K562 (cell line): ENCODE measurements around the gene GBF1. TPM values are rescaled to one million over a fixed set of nuclear protein-coding genes. Genes with fewer than 3 reads are reported as not detected.

Experiments used
- BRCA1 ChIP-seq, 2 experiments: fragments of 450-650 bp in 1 of 2; sonication (generic) in 1 of 2; formaldehyde crosslinking in 1 of 2; IDR thresholded peaks; 2 replicates each; pipeline versions ENCODE4 v1.5.0 to v1.6.1; 2017 to 2020; ENCODE audit warnings: mild to moderate bottlenecking in 1 of 2, missing genetic modification reagents in 1 of 2
- CBFB ChIP-seq: sonication (generic); formaldehyde crosslinking; IDR thresholded peaks from 2 replicates; pipeline ENCODE4 v1.4.0; 2020; ENCODE audit warnings: mild to moderate bottlenecking, missing genetic modification reagents
- DIDO1 ChIP-seq: fragments of 450-650 bp; IDR thresholded peaks from 2 replicates; pipeline ENCODE4 v1.6.1; 2016; ENCODE audit warnings: low read depth, missing biosample characterization, missing genetic modification characterization
- GABPB1 ChIP-seq: sonication (generic); formaldehyde crosslinking; IDR thresholded peaks from 2 replicates; pipeline ENCODE4 v1.8.0; 2022; ENCODE audit warnings: mild to moderate bottlenecking, missing genetic modification reagents
- ILF3 ChIP-seq: fragments of 450-650 bp; IDR thresholded peaks from 2 replicates; pipeline ENCODE4 v1.6.1; 2018; ENCODE audit warnings: antibody characterized with exemption, mild to moderate bottlenecking, moderate library complexity, borderline replicate concordance
- PHB ChIP-seq: fragments of 250-450 bp; sonication (Bioruptor Pico); IDR thresholded peaks from 2 replicates; pipeline ENCODE4 v1.5.0; 2021
- SRSF1 ChIP-seq: fragments of 200-400 bp; formaldehyde crosslinking; IDR thresholded peaks from 2 replicates; pipeline ENCODE4 v1.6.1; 2017; ENCODE audit warnings: mild to moderate bottlenecking, low read depth, low read length, moderate library complexity
- TOE1 ChIP-seq, 2 experiments: fragments of 450-650 bp in 1 of 2; sonication (generic) in 1 of 2; formaldehyde crosslinking in 1 of 2; IDR thresholded peaks; 2 replicates each; pipeline versions ENCODE4 v1.7.1 to v1.8.0; 2016 to 2022; ENCODE audit warnings: borderline replicate concordance in 2 of 2, mild to moderate bottlenecking in 2 of 2, antibody characterized with exemption in 1 of 2, inconsistent platforms in 1 of 2, low read depth in 1 of 2, missing genetic modification reagents in 1 of 2, moderate library complexity in 1 of 2
- ZNF263 ChIP-seq: sonication (generic); formaldehyde crosslinking; IDR thresholded peaks from 2 replicates; pipeline ENCODE4 v1.8.0; 2022; ENCODE audit warnings: mild to moderate bottlenecking, missing genetic modification reagents, borderline replicate concordance
- ZNF324 ChIP-seq: fragments of 250-450 bp; sonication (Bioruptor Pico); IDR thresholded peaks from 2 replicates; pipeline ENCODE4 v1.4.0; 2020; ENCODE audit warnings: mild to moderate bottlenecking
- ZNF444 ChIP-seq: fragments of 250-450 bp; sonication (Bioruptor Pico); IDR thresholded peaks from 2 replicates; pipeline ENCODE4 v1.4.0; 2020; ENCODE audit warnings: mild to moderate bottlenecking, moderate library complexity
- ZNF583 ChIP-seq: fragments of 250-450 bp; sonication (Bioruptor Pico); IDR thresholded peaks from 2 replicates; pipeline ENCODE4 v1.4.0; 2020
- polyA plus RNA-seq, 8 experiments: library from polyadenylated mRNA; depleted of rRNA in 4 of 8; stranded (reverse) in 5 of 8; unstranded in 3 of 8; fragments of >200 nt; fragmentation: Nextera tagmentation in 2 of 8; fragmentation: Illumina TruSeq in 1 of 8; extraction: Ambion mirVana in 2 of 8; extraction: Trizol in 1 of 8; gene quantifications; 2 replicates each; pipeline versions ENCODE4 v1.2.1 to v1.2.3, GENCODE V29; 2011 to 2014; ENCODE audit warnings: inconsistent platforms in 1 of 8, missing spikeins in 1 of 8
- total RNA-seq, 7 experiments: library from RNA; depleted of rRNA in 6 of 7; stranded (reverse); fragments of >200 nt in 6 of 7; fragmentation: Illumina TruSeq in 2 of 7; extraction: Trizol in 2 of 7; gene quantifications; 2 replicates each; pipeline versions ENCODE4 v1.2.1 to v1.2.3, GENCODE V29; 2011 to 2021; ENCODE audit warnings: low replicate concordance in 1 of 7
- TF ChIP-seq, protein P1 (sequence below): fragments of 250-450 bp; sonication (Bioruptor Pico); IDR thresholded peaks from 2 replicates; pipeline ENCODE4 v1.4.0; 2020; ENCODE audit warnings: mild to moderate bottlenecking
- TF ChIP-seq, protein P2 (sequence below): fragments of 250-450 bp; sonication (Bioruptor Pico); IDR thresholded peaks from 2 replicates; pipeline ENCODE4 v1.8.0; 2021; ENCODE audit warnings: borderline replicate concordance, mild to moderate bottlenecking, moderate library complexity; ENCODE audit not compliant: poor library complexity, severe bottlenecking
- TF ChIP-seq, protein P3 (sequence below): fragments of 450-650 bp; IDR thresholded peaks from 2 replicates; pipeline ENCODE4 v1.6.1; 2016; ENCODE audit warnings: antibody characterized with exemption
- TF ChIP-seq, protein P4 (sequence below): fragments of 250-450 bp; sonication (Bioruptor Pico); IDR thresholded peaks from 2 replicates; pipeline ENCODE4 v1.5.0; 2021; ENCODE audit warnings: mild to moderate bottlenecking, borderline replicate concordance
- TF ChIP-seq, protein P5 (sequence below): fragments of 450-650 bp; IDR thresholded peaks from 2 replicates; pipeline ENCODE4 v1.6.1; 2017; ENCODE audit warnings: antibody characterized with exemption

The GBF1 gene
- total and polyA plus RNA-seq, 9 of the 15 experiments (the other 6 are each of a cell fraction or from before 2014, with no cell fraction given), result 0.69 to 28.0 (median 10.3) TPM

DNA sequence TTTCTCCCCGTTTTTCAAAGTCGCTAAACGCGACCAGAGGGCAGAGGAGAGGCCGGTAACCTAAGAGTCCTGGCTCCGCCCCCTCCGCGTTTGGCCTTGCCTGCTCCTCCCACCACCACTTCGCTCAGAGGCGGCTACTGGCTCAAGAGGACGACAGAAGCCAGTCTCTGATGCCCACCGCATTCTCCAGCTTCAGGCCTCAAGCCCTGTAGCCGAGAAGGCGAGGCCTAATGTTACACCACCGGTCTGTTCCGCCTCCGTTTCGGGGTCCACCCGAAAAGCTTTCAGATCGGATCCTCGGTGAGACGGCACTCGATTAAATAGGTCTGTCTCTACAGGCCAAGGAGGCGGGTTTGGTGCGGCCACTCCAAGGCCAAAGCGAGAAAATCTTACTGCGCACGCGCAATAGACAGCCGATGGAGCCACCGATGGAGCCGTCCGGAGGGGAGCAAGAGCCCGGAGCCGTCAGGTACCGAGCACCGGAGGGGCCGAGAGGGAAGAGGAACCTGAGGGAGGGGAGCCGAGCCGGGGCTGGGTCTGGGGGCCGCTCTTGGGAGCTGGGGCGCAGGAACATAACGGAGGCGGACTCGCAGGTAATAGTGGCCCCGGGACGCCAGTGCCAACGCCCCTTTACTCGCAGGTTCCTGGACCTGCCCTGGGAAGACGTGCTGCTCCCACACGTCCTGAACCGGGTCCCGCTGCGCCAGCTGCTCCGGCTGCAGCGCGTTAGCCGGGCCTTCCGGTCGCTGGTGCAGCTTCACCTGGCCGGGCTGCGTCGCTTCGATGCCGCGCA is 175.6 kb downstream of the GBF1 start, which contains the start of gene FBXL15 (continued):
- TF ChIP-seq SRSF1 (no peak), ZNF444 (CRISPR knock-in tag) (no peak), ZNF324 (no peak), ILF3 (no peak), PHB (CRISPR knock-in tag) (no peak), BRCA1 (IDR thresholded peaks at IDR 0.05) (no peak), BRCA1 (CRISPR knock-in tag; IDR thresholded peaks at IDR 0.05) (no peak), ZNF583 (CRISPR knock-in tag) (no peak), GABPB1 (CRISPR knock-in tag) (peak; percentile 96), DIDO1 (tag) (peak; percentile 79), CBFB (no peak), TOE1 (IDR thresholded peaks at IDR 0.05; ENCODE audit: borderline replicate concordance) (peak; percentile 91), TOE1 (CRISPR knock-in tag; IDR thresholded peaks at IDR 0.05; ENCODE audit: borderline replicate concordance, low read depth) (no peak), ZNF263 (CRISPR knock-in tag) (peak; percentile 62; the same call in 1 of the 2 replicates)
- TF ChIP-seq, protein P1, sequence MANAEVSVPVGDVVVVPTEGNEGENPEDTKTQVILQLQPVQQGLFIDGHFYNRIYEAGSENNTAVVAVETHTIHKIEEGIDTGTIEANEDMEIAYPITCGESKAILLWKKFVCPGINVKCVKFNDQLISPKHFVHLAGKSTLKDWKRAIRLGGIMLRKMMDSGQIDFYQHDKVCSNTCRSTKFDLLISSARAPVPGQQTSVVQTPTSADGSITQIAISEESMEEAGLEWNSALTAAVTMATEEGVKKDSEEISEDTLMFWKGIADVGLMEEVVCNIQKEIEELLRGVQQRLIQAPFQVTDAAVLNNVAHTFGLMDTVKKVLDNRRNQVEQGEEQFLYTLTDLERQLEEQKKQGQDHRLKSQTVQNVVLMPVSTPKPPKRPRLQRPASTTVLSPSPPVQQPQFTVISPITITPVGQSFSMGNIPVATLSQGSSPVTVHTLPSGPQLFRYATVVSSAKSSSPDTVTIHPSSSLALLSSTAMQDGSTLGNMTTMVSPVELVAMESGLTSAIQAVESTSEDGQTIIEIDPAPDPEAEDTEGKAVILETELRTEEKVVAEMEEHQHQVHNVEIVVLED, result no peak
- TF ChIP-seq, protein P2, sequence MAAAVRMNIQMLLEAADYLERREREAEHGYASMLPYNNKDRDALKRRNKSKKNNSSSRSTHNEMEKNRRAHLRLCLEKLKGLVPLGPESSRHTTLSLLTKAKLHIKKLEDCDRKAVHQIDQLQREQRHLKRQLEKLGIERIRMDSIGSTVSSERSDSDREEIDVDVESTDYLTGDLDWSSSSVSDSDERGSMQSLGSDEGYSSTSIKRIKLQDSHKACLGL (CRISPR knock-in tag), result no peak
- TF ChIP-seq, protein P3, sequence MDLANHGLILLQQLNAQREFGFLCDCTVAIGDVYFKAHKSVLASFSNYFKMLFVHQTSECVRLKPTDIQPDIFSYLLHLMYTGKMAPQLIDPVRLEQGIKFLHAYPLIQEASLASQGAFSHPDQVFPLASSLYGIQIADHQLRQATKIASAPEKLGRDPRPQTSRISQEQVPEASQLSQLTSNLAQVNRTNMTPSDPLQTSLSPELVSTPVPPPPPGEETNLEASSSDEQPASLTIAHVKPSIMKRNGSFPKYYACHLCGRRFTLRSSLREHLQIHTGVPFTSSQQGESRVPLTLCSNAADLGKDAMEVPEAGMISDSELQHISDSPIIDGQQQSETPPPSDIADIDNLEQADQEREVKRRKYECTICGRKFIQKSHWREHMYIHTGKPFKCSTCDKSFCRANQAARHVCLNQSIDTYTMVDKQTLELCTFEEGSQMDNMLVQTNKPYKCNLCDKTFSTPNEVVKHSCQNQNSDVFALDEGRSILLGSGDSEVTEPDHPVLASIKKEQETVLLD, result peak; percentile 95
- TF ChIP-seq, protein P4, sequence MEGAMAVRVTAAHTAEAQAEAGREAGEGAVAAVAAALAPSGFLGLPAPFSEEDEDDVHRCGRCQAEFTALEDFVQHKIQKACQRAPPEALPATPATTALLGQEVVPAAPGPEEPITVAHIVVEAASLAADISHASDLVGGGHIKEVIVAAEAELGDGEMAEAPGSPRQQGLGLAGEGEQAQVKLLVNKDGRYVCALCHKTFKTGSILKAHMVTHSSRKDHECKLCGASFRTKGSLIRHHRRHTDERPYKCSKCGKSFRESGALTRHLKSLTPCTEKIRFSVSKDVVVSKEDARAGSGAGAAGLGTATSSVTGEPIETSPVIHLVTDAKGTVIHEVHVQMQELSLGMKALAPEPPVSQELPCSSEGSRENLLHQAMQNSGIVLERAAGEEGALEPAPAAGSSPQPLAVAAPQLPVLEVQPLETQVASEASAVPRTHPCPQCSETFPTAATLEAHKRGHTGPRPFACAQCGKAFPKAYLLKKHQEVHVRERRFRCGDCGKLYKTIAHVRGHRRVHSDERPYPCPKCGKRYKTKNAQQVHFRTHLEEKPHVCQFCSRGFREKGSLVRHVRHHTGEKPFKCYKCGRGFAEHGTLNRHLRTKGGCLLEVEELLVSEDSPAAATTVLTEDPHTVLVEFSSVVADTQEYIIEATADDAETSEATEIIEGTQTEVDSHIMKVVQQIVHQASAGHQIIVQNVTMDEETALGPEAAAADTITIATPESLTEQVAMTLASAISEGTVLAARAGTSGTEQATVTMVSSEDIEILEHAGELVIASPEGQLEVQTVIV (CRISPR knock-in tag), result no peak
- TF ChIP-seq, protein P5, sequence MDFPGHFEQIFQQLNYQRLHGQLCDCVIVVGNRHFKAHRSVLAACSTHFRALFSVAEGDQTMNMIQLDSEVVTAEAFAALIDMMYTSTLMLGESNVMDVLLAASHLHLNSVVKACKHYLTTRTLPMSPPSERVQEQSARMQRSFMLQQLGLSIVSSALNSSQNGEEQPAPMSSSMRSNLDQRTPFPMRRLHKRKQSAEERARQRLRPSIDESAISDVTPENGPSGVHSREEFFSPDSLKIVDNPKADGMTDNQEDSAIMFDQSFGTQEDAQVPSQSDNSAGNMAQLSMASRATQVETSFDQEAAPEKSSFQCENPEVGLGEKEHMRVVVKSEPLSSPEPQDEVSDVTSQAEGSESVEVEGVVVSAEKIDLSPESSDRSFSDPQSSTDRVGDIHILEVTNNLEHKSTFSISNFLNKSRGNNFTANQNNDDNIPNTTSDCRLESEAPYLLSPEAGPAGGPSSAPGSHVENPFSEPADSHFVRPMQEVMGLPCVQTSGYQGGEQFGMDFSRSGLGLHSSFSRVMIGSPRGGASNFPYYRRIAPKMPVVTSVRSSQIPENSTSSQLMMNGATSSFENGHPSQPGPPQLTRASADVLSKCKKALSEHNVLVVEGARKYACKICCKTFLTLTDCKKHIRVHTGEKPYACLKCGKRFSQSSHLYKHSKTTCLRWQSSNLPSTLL, result no peak
